HFF-Myc (cell line): ENCODE measurements around the gene ZNF154.

ENCODE experiments used
- DNase-seq: peaks from one replicate; pipeline ENCODE4 v3.0.0-alpha.2; 2011; ENCODE audit warnings: low read depth; ENCODE audit errors: extremely low read depth
- H3K4me3 ChIP-seq: replicated peaks from 2 replicates; pipeline ENCODE4 v1.5.1; 2011; ENCODE audit warnings: low read depth, mild to moderate bottlenecking, control low read depth, low read length
- CTCF ChIP-seq: IDR thresholded peaks from 2 replicates; pipeline ENCODE4 v1.5.1; 2012; ENCODE audit warnings: mild to moderate bottlenecking, low read depth, low read length, control low read depth; ENCODE audit errors: missing control alignments

Gene ZNF154

GRCh38 chr19:57682226-57682766 lies 26.7 kb downstream of the ZNF154 start:
- DNase-seq, result no peak
- H3K4me3 ChIP-seq, result peak overlapping the region; percentile 93
- no peak for TF ChIP-seq CTCF

- TF ChIP-seq CTCF, result no peak
- DNase-seq, result no peak
- H3K4me3 ChIP-seq, result no peak overlapping the region
These were observed 33.1 kb downstream of the ZNF154 start for GRCh38 chr19:57675881-57676280.

- no peak for DNase-seq
- TF ChIP-seq CTCF, result no peak
These were observed 36.5 kb downstream of the ZNF154 start for GRCh38 chr19:57672466-57672865.

GRCh38 chr19:57671124-57671895 lies 37.7 kb downstream of the ZNF154 start:
- H3K4me3 ChIP-seq, result no peak overlapping the region
- TF ChIP-seq CTCF, result no peak
- DNase-seq, result no peak

More at GRCh38 chr19:57672466-57672865, 36.5 kb downstream of the ZNF154 start:
- no peak overlapping the region for H3K4me3 ChIP-seq

- no peak for DNase-seq
- no peak within 1 kb of the TSS for H3K4me3 ChIP-seq
- no peak for TF ChIP-seq CTCF
These were observed 40.4 kb downstream of the ZNF154 start, which contains the start of gene ZSCAN4 for GRCh38 chr19:57668635-57669034. Gene ZSCAN4 (plus strand): TSS chr19:57668935. CDS start chr19:57676146, 7,211 bp downstream.

GRCh38 chr19:57667228-57667627 lies 41.8 kb downstream of the ZNF154 start:
- DNase-seq, result no peak
- no peak overlapping the region for H3K4me3 ChIP-seq
- TF ChIP-seq CTCF, result no peak
